HepG2 (cell line): ENCODE results near the gene TBC1D22A. TPM values are rescaled to one million over a fixed set of nuclear protein-coding genes. Genes with fewer than 3 reads are reported as not detected.

Experiments
- ATAC-seq: fragments of 200-7000 bp; cut with Tn5 transposase; 3 replicates; pipeline ENCODE4 v1.9.1; 2020; ENCODE audit warnings: mild to moderate bottlenecking, moderate library complexity
- BruUV-seq: library from RNA; stranded (reverse); fragments of 400-500 nt; replicated peaks from 2 replicates; lab custom pipeline; 2021; lab: Mats Ljungman, UMichigan
- CTCF ChIA-PET: fragments of 300-600 bp; formaldehyde crosslinking; extraction: SDS; loops from one replicate; lab custom pipeline; 2021; ENCODE audit warnings: low total read pairs, inconsistent platforms, low intra/inter-chr PET ratio; lab: Yijun Ruan, JAX
- POLR2A ChIA-PET: fragments of 350-600 bp; sonication (Branson Sonifier 250); formaldehyde crosslinking; loops from one replicate; lab custom pipeline; 2020; ENCODE audit warnings: antibody characterized with exemption, inconsistent platforms; lab: Yijun Ruan, JAX
- DNase-seq: peaks from one replicate; pipeline ENCODE4 v3.0.0-alpha.2; 2015; ENCODE audit warnings: low spot score
- FAIRE-seq: peaks from 3 replicates; lab custom pipeline; 2011; peaks lifted over from hg19 to GRCh38; lab: Jason Lieb, UNC
- H2AFZ ChIP-seq: one replicate; pipeline ENCODE4 v1.6.1; 2011; ENCODE audit warnings: low read length, inconsistent platforms
- H3K27ac ChIP-seq: fragments of 300-600 bp; 3 replicates; pipeline ENCODE4 v1.8.0; 2011; ENCODE audit warnings: mixed run types, mild to moderate bottlenecking, mixed read lengths, low read length, inconsistent platforms; ENCODE audit not compliant: insufficient read depth; ENCODE audit errors: extremely low read length
- H3K27me3 ChIP-seq, 2 experiments: fragments of 200-600 bp in 1 of 2; 2 replicates in 1 of 2; 3 replicates in 1 of 2; pipeline versions ENCODE4 v1.6.0 to v1.8.0; 2011; ENCODE audit warnings: low read length in 2 of 2, mild to moderate bottlenecking in 2 of 2, moderate library complexity in 2 of 2, inconsistent platforms in 1 of 2; ENCODE audit not compliant: insufficient read depth in 2 of 2, control insufficient read depth in 1 of 2
- H3K36me3 ChIP-seq, 2 experiments: fragments of 200-600 bp in 1 of 2; replicated peaks in 1 of 2; 2 replicates in 1 of 2; 3 replicates in 1 of 2; pipeline versions ENCODE4 v1.5.1 to v1.8.0; 2011; ENCODE audit warnings: low read length in 2 of 2, inconsistent platforms in 1 of 2; ENCODE audit not compliant: insufficient read depth in 2 of 2, control insufficient read depth in 1 of 2
- H3K4me1 ChIP-seq: 2 replicates; pipeline ENCODE4 v1.5.1; 2012; ENCODE audit warnings: low read length, inconsistent platforms; ENCODE audit not compliant: insufficient read depth
- H3K4me2 ChIP-seq: 2 replicates; pipeline ENCODE4 v1.6.0; 2011; ENCODE audit warnings: low read depth, low read length, inconsistent platforms
- H3K4me3 ChIP-seq, 3 experiments: fragments of 200-600 bp in 1 of 3; sonication (generic), shearing (Covaris generic) in 1 of 3; replicated peaks in 1 of 3; 2 replicates each; pipeline ENCODE4 v1.5.1; 2011 to 2016; ENCODE audit warnings: low read length in 3 of 3, inconsistent platforms in 2 of 3, low read depth in 2 of 3, mild to moderate bottlenecking in 2 of 3, control low read depth in 1 of 3, mixed read lengths in 1 of 3; ENCODE audit not compliant: insufficient read depth in 1 of 3
- H3K79me2 ChIP-seq: one replicate; pipeline ENCODE4 v1.6.1; 2011; ENCODE audit warnings: low read length, inconsistent platforms; ENCODE audit not compliant: insufficient read depth
- H3K9ac ChIP-seq: 2 replicates; pipeline ENCODE4 v1.6.0; 2011; ENCODE audit warnings: mild to moderate bottlenecking, low read depth, low read length, inconsistent platforms; ENCODE audit not compliant: insufficient read depth
- H3K9me3 ChIP-seq: 2 replicates; pipeline ENCODE4 v1.5.1; 2012; ENCODE audit warnings: mild to moderate bottlenecking, low read length
- H4K20me1 ChIP-seq: 2 replicates; pipeline ENCODE4 v1.6.0; 2011; ENCODE audit warnings: inconsistent platforms, mild to moderate bottlenecking, low read length, moderate library complexity; ENCODE audit not compliant: insufficient read depth
- ATF5 ChIP-seq: sonication (generic); formaldehyde crosslinking; IDR thresholded peaks from 2 replicates; pipeline ENCODE4 v1.4.0; 2020; ENCODE audit warnings: mild to moderate bottlenecking, low read depth, missing genetic modification reagents
- CEBPG ChIP-seq: IDR thresholded peaks from 2 replicates; pipeline ENCODE4 v1.6.1; 2016
- CERS6 ChIP-seq: sonication (generic); formaldehyde crosslinking; IDR thresholded peaks from 2 replicates; pipeline ENCODE4 v1.5.0; 2020; ENCODE audit warnings: missing genetic modification reagents
- DPF2 ChIP-seq: sonication (generic); formaldehyde crosslinking; IDR thresholded peaks from 2 replicates; pipeline ENCODE4 v1.4.0; 2020; ENCODE audit warnings: mild to moderate bottlenecking, low read depth, missing genetic modification reagents, borderline replicate concordance
- HMG20A ChIP-seq: IDR thresholded peaks from 2 replicates; pipeline ENCODE4 v1.6.1; 2016; ENCODE audit warnings: borderline replicate concordance
- HNF1B ChIP-seq: sonication (generic); formaldehyde crosslinking; IDR thresholded peaks from 2 replicates; pipeline ENCODE4 v1.5.1; 2020; ENCODE audit warnings: mild to moderate bottlenecking, moderate library complexity, missing genetic modification reagents
- HNRNPL ChIP-seq: fragments of 200-400 bp; formaldehyde crosslinking; IDR thresholded peaks from 2 replicates; pipeline ENCODE4 v1.6.1; 2017; ENCODE audit warnings: mild to moderate bottlenecking, low read depth, low read length
- MED8 ChIP-seq: sonication (generic); formaldehyde crosslinking; IDR thresholded peaks from 2 replicates; pipeline ENCODE4 v1.8.1; 2023; ENCODE audit warnings: mild to moderate bottlenecking, missing genetic modification reagents; ENCODE audit not compliant: insufficient replicate concordance
- MEIS2 ChIP-seq: sonication (generic); formaldehyde crosslinking; IDR thresholded peaks from 2 replicates; pipeline ENCODE4 v1.9.0; 2021; ENCODE audit warnings: mild to moderate bottlenecking, missing genetic modification reagents
- NR2F2 ChIP-seq: IDR thresholded peaks from 2 replicates; pipeline ENCODE4 v1.6.1; 2012; ENCODE audit warnings: low read depth, inconsistent platforms, borderline replicate concordance
- PATZ1 ChIP-seq: sonication (generic); formaldehyde crosslinking; IDR thresholded peaks from 2 replicates; pipeline ENCODE4 v1.4.0; 2020; ENCODE audit warnings: missing genetic modification reagents
- SALL1 ChIP-seq: sonication (generic); formaldehyde crosslinking; IDR thresholded peaks from 2 replicates; pipeline ENCODE4 v1.8.0; 2022; ENCODE audit warnings: mild to moderate bottlenecking, missing genetic modification reagents
- ZNF121 ChIP-seq: sonication (generic); formaldehyde crosslinking; IDR thresholded peaks from 2 replicates; pipeline ENCODE4 v1.5.0; 2020; ENCODE audit warnings: mild to moderate bottlenecking, missing genetic modification reagents
- ZNF124 ChIP-seq: sonication (generic); formaldehyde crosslinking; IDR thresholded peaks from 2 replicates; pipeline ENCODE4 v1.4.0; 2020; ENCODE audit warnings: missing genetic modification reagents
- ZNF331 ChIP-seq: sonication (generic); formaldehyde crosslinking; IDR thresholded peaks from 2 replicates; pipeline ENCODE4 v1.4.0; 2020; ENCODE audit warnings: missing genetic modification reagents
- ZNF780A ChIP-seq: sonication (generic); formaldehyde crosslinking; IDR thresholded peaks from 2 replicates; pipeline ENCODE4 v1.8.0; 2022; ENCODE audit warnings: mild to moderate bottlenecking, missing genetic modification reagents, moderate library complexity
- WGBS: methylation state at CpG from one replicate; pipeline ENCODE4 v1.1.6; 2017; ENCODE audit warnings: low lambda C conversion rate; 5-methylcytosine and 5-hydroxymethylcytosine counted together
- in situ Hi-C: cut with HindIII; loops from 2 replicates; pipeline ENCODE4 v1.10.0; 2017; ENCODE audit warnings: low pct_unique_long_range_greater_than_20kb; ENCODE audit not compliant: extremely low pct_ligation_motif_present
- intact Hi-C: fragments of 100-400 bp; cut with micrococcal nuclease; formaldehyde crosslinking; loops from one replicate; pipeline ENCODE4 v1.10.0; 2022; ENCODE audit not compliant: unreplicated experiment
- polyA plus RNA-seq, 8 experiments: library from polyadenylated mRNA; depleted of rRNA in 3 of 8; stranded (reverse) in 7 of 8; unstranded in 1 of 8; fragments of >200 nt; fragmentation: Illumina TruSeq in 4 of 8; extraction: Trizol in 4 of 8; gene quantifications; 2 replicates each; pipeline versions ENCODE4 v1.2.1 to v1.2.3, GENCODE V29; 2011 to 2016; ENCODE audit warnings: low read depth in 4 of 8, missing spikeins in 1 of 8, mixed read lengths in 1 of 8; ENCODE audit not compliant: insufficient read depth in 1 of 8
- total RNA-seq, 5 experiments: library from RNA; depleted of rRNA; stranded (reverse); fragments of >200 nt; fragmentation: Illumina TruSeq; extraction: Trizol; gene quantifications; 2 replicates each; pipeline ENCODE4 v1.2.3, GENCODE V29; 2016; ENCODE audit warnings: low read depth in 1 of 5

Gene TBC1D22A
- total and polyA plus RNA-seq, 2 of the 13 experiments (the other 11 are each of a cell fraction or from before 2014, with no cell fraction given): 17.3 to 18.0 TPM

- Histone ChIP-seq H3K36me3 (peaks cover 3 to 39% of the 10 kb centered on the region in 2 experiments), H3K4me1 (peaks cover 33% of the 10 kb centered on the region), H3K27me3 (no peaks in the 10 kb centered on the region), H3K4me2 (no peak overlapping the region), H3K79me2 (no peaks in the 10 kb centered on the region), H3K9me3 (no peaks in the 10 kb centered on the region), H3K27ac (peak overlapping the region; percentile 48), H2AFZ (no peak overlapping the region), H3K9ac (no peak overlapping the region), H3K4me3 (no peak overlapping the region), H4K20me1 (no peaks in the 10 kb centered on the region; the same call in 1 of the 2 replicates)
- DNase-seq (peak; percentile 66), ATAC-seq (peak; percentile 67), FAIRE-seq (no peak)
- intact Hi-C loops (no loop called here), in situ Hi-C loops (no loop called here)
- BruUV-seq: no TSS peak
- ChIA-PET CTCF (no interaction called here), POLR2A (interaction anchor here (1.1 to 1.2 kb wide), 2 partner anchors 40 to 132 kb away, joined by 3 to 5 read pairs; partner anchors contain the start of gene TBC1D22A)
- 79% methylated on average over 15 of the region's 15 CpGs for WGBS
- TF ChIP-seq ZNF780A (CRISPR knock-in tag) (no peak), ATF5 (CRISPR knock-in tag) (no peak), DPF2 (CRISPR knock-in tag) (no peak), SALL1 (peak; percentile 78), ZNF121 (CRISPR knock-in tag) (peak; percentile 87), CEBPG (no peak), NR2F2 (peak; percentile 56; the same call in 1 of the 2 replicates), ZNF331 (no peak), MED8 (CRISPR knock-in tag) (no peak), PATZ1 (CRISPR knock-in tag) (peak; percentile 78; the same call in 1 of the 2 replicates), ZNF124 (CRISPR knock-in tag) (no peak), MEIS2 (no peak), HNRNPL (no peak), HNF1B (no peak), CERS6 (CRISPR knock-in tag) (no peak), HMG20A (CRISPR knock-in tag) (peak; percentile 22; the same call in 1 of the 2 replicates)
These were observed 132.6 kb downstream of the TBC1D22A start for GRCh38 chr22:46894851-46895640.
